H1 (cell line): ENCODE measurements around the gene DPEP2. TPM values are rescaled to one million over a fixed set of nuclear protein-coding genes. Genes with fewer than 3 reads are reported as not detected.
A peak's percentile ranks its signal among the peaks of the same experiment; 100 is the strongest.

Experiments
- CTCF ChIA-PET: fragments of 300-600 bp; sonication (Branson Sonifier 250); formaldehyde crosslinking; loops from one replicate; lab custom pipeline; 2021; ENCODE audit not compliant: partially characterized antibody; lab: Charles Lee
- POLR2A ChIA-PET: fragments of 300-600 bp; sonication (Branson Sonifier 250); formaldehyde crosslinking; loops from one replicate; lab custom pipeline; 2021; ENCODE audit warnings: inconsistent platforms; ENCODE audit not compliant: partially characterized antibody; lab: Charles Lee
- DNase-seq, 2 experiments: peaks; one replicate each; pipeline versions ENCODE4 v3.0.0 to v3.0.0-alpha.2; 2010 to 2022; ENCODE audit warnings: low spot score in 2 of 2, low read depth in 1 of 2, mixed read lengths in 1 of 2
- FAIRE-seq: peaks from 2 replicates; lab custom pipeline; 2011; peaks lifted over from hg19 to GRCh38; lab: Jason Lieb, UNC
- H2AFZ ChIP-seq: 2 replicates; pipeline ENCODE4 v1.8.1; 2012; ENCODE audit warnings: low read length, inconsistent platforms
- H2AK5ac ChIP-seq: 2 replicates; pipeline ENCODE4 v1.6.1; 2013; ENCODE audit warnings: low read depth, low read length
- H2BK120ac ChIP-seq: replicated peaks from 2 replicates; pipeline ENCODE3; 2013; ENCODE audit warnings: low read depth, low read length, inconsistent platforms
- H2BK12ac ChIP-seq: 2 replicates; pipeline ENCODE4 v1.6.1; 2013; ENCODE audit warnings: low read depth, low read length
- H2BK15ac ChIP-seq: 2 replicates; pipeline ENCODE4 v1.6.1; 2013; ENCODE audit warnings: low read length
- H2BK20ac ChIP-seq: 2 replicates; pipeline ENCODE4 v1.6.1; 2013; ENCODE audit warnings: low read length
- H2BK5ac ChIP-seq: 2 replicates; pipeline ENCODE4 v1.6.1; 2013; ENCODE audit warnings: low read depth, low read length
- H3K14ac ChIP-seq: 2 replicates; pipeline ENCODE4 v1.6.1; 2013; ENCODE audit warnings: inconsistent platforms; ENCODE audit not compliant: insufficient read length
- H3K18ac ChIP-seq: 2 replicates; pipeline ENCODE4 v1.6.1; 2013; ENCODE audit warnings: low read length; ENCODE audit errors: extremely low read depth
- H3K23ac ChIP-seq: 2 replicates; pipeline ENCODE4 v1.6.1; 2013; ENCODE audit warnings: inconsistent platforms; ENCODE audit not compliant: insufficient read length
- H3K23me2 ChIP-seq: 2 replicates; pipeline ENCODE4 v1.6.1; 2013; ENCODE audit warnings: low read depth, low read length
- H3K27ac ChIP-seq: 2 replicates; pipeline ENCODE4 v1.6.1; 2011; ENCODE audit warnings: low read depth, low read length, inconsistent platforms
- H3K27me3 ChIP-seq, 4 experiments: replicated peaks in 1 of 4; 1 replicate in 1 of 4; 2 replicates in 3 of 4; pipeline versions ENCODE4 v1.6.1 to v1.8.1; 2011 to 2013; ENCODE audit warnings: low read length in 3 of 4, mild to moderate bottlenecking in 3 of 4, inconsistent platforms in 2 of 4, mixed read lengths in 2 of 4, moderate library complexity in 1 of 4; ENCODE audit not compliant: control insufficient read depth in 3 of 4, insufficient read depth in 3 of 4; ENCODE audit errors: extremely low read depth in 1 of 4
- H3K36me3 ChIP-seq, 4 experiments: 2 replicates each; pipeline versions ENCODE4 v1.6.1 to v1.8.1; 2011 to 2013; ENCODE audit warnings: mild to moderate bottlenecking in 4 of 4, low read length in 3 of 4, moderate library complexity in 2 of 4, control low read depth in 1 of 4, inconsistent platforms in 1 of 4; ENCODE audit not compliant: insufficient read depth in 4 of 4, control insufficient read depth in 2 of 4
- H3K4ac ChIP-seq: replicated peaks from 2 replicates; pipeline ENCODE3; 2013; ENCODE audit warnings: low read length, low read depth, mixed read lengths, inconsistent platforms; ENCODE audit not compliant: insufficient read length
- H3K4me1 ChIP-seq, 4 experiments: replicated peaks in 1 of 4; 1 replicate in 1 of 4; 2 replicates in 3 of 4; pipeline versions ENCODE4 v1.6.1 to v1.8.1; 2011 to 2013; ENCODE audit warnings: low read length in 3 of 4, inconsistent platforms in 2 of 4, mixed read lengths in 1 of 4; ENCODE audit not compliant: insufficient read depth in 4 of 4, control insufficient read depth in 3 of 4
- H3K4me2 ChIP-seq, 2 experiments: 2 replicates each; pipeline versions ENCODE4 v1.6.1 to v1.8.1; 2011 to 2013; ENCODE audit warnings: low read depth in 2 of 2, low read length in 2 of 2, control low read depth in 1 of 2, inconsistent platforms in 1 of 2, mild to moderate bottlenecking in 1 of 2; ENCODE audit not compliant: insufficient read depth in 1 of 2
- H3K4me3 ChIP-seq, 4 experiments: fragments of 200-600, 300-600 bp in 1 of 4; sonication (generic), shearing (Covaris generic), sonication (Bioruptor Twin) in 1 of 4; 2 replicates each; pipeline versions ENCODE4 v1.5.1 to v1.8.1; 2011 to 2016; ENCODE audit warnings: low read length in 4 of 4, low read depth in 3 of 4, control low read depth in 2 of 4, inconsistent platforms in 2 of 4, mild to moderate bottlenecking in 2 of 4, mixed read lengths in 1 of 4, moderate library complexity in 1 of 4; ENCODE audit not compliant: insufficient read depth in 2 of 4; ENCODE audit errors: extremely low read depth in 1 of 4
- H3K56ac ChIP-seq: replicated peaks from 2 replicates; pipeline ENCODE3; 2013; ENCODE audit warnings: low read depth, mild to moderate bottlenecking, mixed read lengths, low read length, inconsistent platforms; ENCODE audit not compliant: insufficient read length
- H3K79me1 ChIP-seq: 2 replicates; pipeline ENCODE4 v1.6.1; 2013; ENCODE audit warnings: low read depth, low read length, control low read depth
- H3K79me2 ChIP-seq, 2 experiments: 2 replicates each; pipeline versions ENCODE4 v1.6.1 to v1.8.1; 2012 to 2013; ENCODE audit warnings: low read length in 2 of 2, mild to moderate bottlenecking in 2 of 2, inconsistent platforms in 1 of 2; ENCODE audit not compliant: insufficient read depth in 2 of 2, control insufficient read depth in 1 of 2
- H3K9ac ChIP-seq, 4 experiments: replicated peaks in 1 of 4; 1 replicate in 1 of 4; 2 replicates in 3 of 4; pipeline versions ENCODE4 v1.6.1 to v1.8.1; 2011 to 2013; ENCODE audit warnings: low read depth in 3 of 4, low read length in 3 of 4, control low read depth in 2 of 4, mild to moderate bottlenecking in 2 of 4, moderate library complexity in 2 of 4, inconsistent platforms in 1 of 4; ENCODE audit errors: extremely low read depth in 1 of 4
- H3K9me3 ChIP-seq, 2 experiments: 2 replicates each; pipeline versions ENCODE4 v1.6.1 to v1.8.1; 2012 to 2013; ENCODE audit warnings: mild to moderate bottlenecking in 2 of 2, moderate library complexity in 2 of 2, control low read depth in 1 of 2, inconsistent platforms in 1 of 2, low read depth in 1 of 2, low read length in 1 of 2, mixed read lengths in 1 of 2; ENCODE audit not compliant: insufficient read depth in 2 of 2
- H4K20me1 ChIP-seq, 2 experiments: replicated peaks in 1 of 2; 2 replicates each; pipeline versions ENCODE3 to v1.8.1; 2011 to 2013; ENCODE audit warnings: inconsistent platforms in 2 of 2, low read length in 2 of 2, mild to moderate bottlenecking in 1 of 2; ENCODE audit not compliant: insufficient read depth in 2 of 2, control insufficient read depth in 1 of 2
- H4K5ac ChIP-seq: 2 replicates; pipeline ENCODE4 v1.6.1; 2013; ENCODE audit warnings: low read length, low read depth, mixed read lengths, inconsistent platforms; ENCODE audit not compliant: insufficient read length
- H4K8ac ChIP-seq: 2 replicates; pipeline ENCODE4 v1.8.0; 2013; ENCODE audit warnings: mild to moderate bottlenecking, moderate library complexity, low read length, inconsistent platforms; ENCODE audit not compliant: insufficient read depth; ENCODE audit errors: extremely low read depth
- H4K91ac ChIP-seq: replicated peaks from 2 replicates; pipeline ENCODE3; 2013; ENCODE audit warnings: low read length, mixed read lengths, inconsistent platforms; ENCODE audit not compliant: insufficient read length
- KDM5A ChIP-seq: fragments of 200-600 bp; IDR thresholded peaks from 2 replicates; pipeline ENCODE4 v1.7.1; 2012; ENCODE audit warnings: mild to moderate bottlenecking, low read length, inconsistent platforms, mixed read lengths
- TAF7 ChIP-seq: optimal IDR thresholded peaks from 2 replicates; pipeline ENCODE3; 2011; ENCODE audit warnings: low read depth, mild to moderate bottlenecking, inconsistent platforms, low read length, moderate library complexity, borderline replicate concordance
- WGBS, 2 experiments: shearing (Covaris generic) in 1 of 2; methylation state at CpG; one replicate each; pipeline versions ENCODE4 v1.1.6 to v1.1.7; 2013 to 2015; ENCODE audit warnings: low lambda C conversion rate in 2 of 2, mixed read lengths in 2 of 2, inconsistent platforms in 1 of 2, low coverage in 1 of 2, missing lambda C conversion rate in 1 of 2; ENCODE audit not compliant: insufficient replicate concordance in 2 of 2, insufficient coverage in 1 of 2, insufficient read length in 1 of 2; ENCODE audit errors: extremely low coverage in 1 of 2, missing lambda C conversion rate in 1 of 2; 5-methylcytosine and 5-hydroxymethylcytosine counted together
- polyA plus RNA-seq, 7 experiments: library from polyadenylated mRNA; depleted of rRNA in 3 of 7; stranded (reverse) in 5 of 7; unstranded in 2 of 7; fragments of >200 nt in 5 of 7; fragments of 200-250 nt in 2 of 7; gene quantifications; 1 replicate in 5 of 7; 2 replicates in 1 of 7; 4 replicates in 1 of 7; pipeline versions ENCODE4 v1.2.1 to v1.2.3, GENCODE V29; 2011 to 2013; ENCODE audit warnings: missing spikeins in 2 of 7, mixed read lengths in 2 of 7
- total RNA-seq: library from RNA; stranded (reverse); fragmentation: NEBNext Ultra II Directional; extraction: Animal tissue kit (Norgen Biotek cat#: 25700); gene quantifications from 2 replicates; pipeline ENCODE4 v1.2.1, GENCODE V29; 2021

The DPEP2 gene
- total and polyA plus RNA-seq, 2 of the 8 experiments (the other 6 are each of a cell fraction or from before 2014, with no cell fraction given) = not detected

DNA sequence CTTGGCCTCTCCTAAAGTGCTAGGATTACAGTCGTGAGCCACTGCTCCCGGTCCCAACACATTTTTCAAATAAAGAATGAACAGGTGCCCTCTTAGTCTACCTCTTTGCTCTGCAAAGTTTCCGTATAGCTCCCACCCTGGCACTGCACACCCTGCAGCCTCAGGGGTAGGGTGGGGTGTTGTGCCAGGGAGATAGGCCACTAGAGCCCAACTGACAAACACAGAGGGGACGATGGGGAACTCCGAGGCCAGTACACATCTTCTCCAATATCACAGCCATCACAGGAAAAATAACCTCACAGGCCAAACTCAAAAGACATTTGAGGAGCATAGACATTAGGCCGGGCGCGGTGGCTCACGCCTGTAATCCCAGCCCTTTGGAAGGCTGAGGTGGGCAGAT, 28.2 kb downstream of the DPEP2 start:
- H3K56ac ChIP-seq = no peak overlapping the region
- H3K27me3 ChIP-seq = no peaks in the 10 kb centered on the region
- no peak overlapping the region; the same call in 1 of the 2 replicates for H2BK5ac ChIP-seq
- no peak overlapping the region; the same call in 1 of the 2 replicates for H3K18ac ChIP-seq
- no peak overlapping the region for H2BK12ac ChIP-seq
- H4K5ac ChIP-seq = no peak overlapping the region
- peaks cover 12% of the 10 kb centered on the region; the same call in 1 of the 2 replicates for H3K79me1 ChIP-seq
- H3K9me3 ChIP-seq = no peaks in the 10 kb centered on the region
- H4K20me1 ChIP-seq = peaks cover 0 to 9% of the 10 kb centered on the region in 2 experiments
- no peak overlapping the region for H3K4me2 ChIP-seq
- no peak for TF ChIP-seq TAF7
- no peak for TF ChIP-seq KDM5A
- peaks cover 7% of the 10 kb centered on the region; the same call in 1 of the 2 replicates for H3K23me2 ChIP-seq
- no peak overlapping the region for H3K4ac ChIP-seq
- H2BK120ac ChIP-seq = no peak overlapping the region
- peaks cover 0 to 4% of the 10 kb centered on the region in 2 experiments; a peak in 2 of 4 replicates for H3K79me2 ChIP-seq
- H3K27ac ChIP-seq = no peak overlapping the region
- DNase-seq (no peak), FAIRE-seq (no peak)
- WGBS, 2 experiments = 92% methylated on average over 9 of the region's 9 CpGs; no CpG with 5 or more reads in 1 of the 2 experiments
- H3K4me1 ChIP-seq = peaks cover 6 to 14% (median 11%) of the 10 kb centered on the region in 4 experiments
- H2BK15ac ChIP-seq = no peak overlapping the region
- no peaks in the 10 kb centered on the region for H3K36me3 ChIP-seq
- no peak overlapping the region for H4K8ac ChIP-seq
- no peak overlapping the region for H3K23ac ChIP-seq
- peak overlapping the region; percentile 54 for H4K91ac ChIP-seq
- no peak overlapping the region for H2AFZ ChIP-seq
- H2AK5ac ChIP-seq = no peak overlapping the region
- no peak overlapping the region for H2BK20ac ChIP-seq
- ChIA-PET CTCF (interaction anchor here (0.7 to 5.2 kb wide), 5 partner anchors 11 to 94 kb away, joined by 3 to 27 read pairs (median 3); partner anchors contain the start of gene DPEP3), POLR2A (no interaction called here)
- H3K14ac ChIP-seq = no peak overlapping the region
- no peak overlapping the region for H3K9ac ChIP-seq
- no peak overlapping the region for H3K4me3 ChIP-seq
